Endodermal cell (in vitro differentiated cells): Measurements from ENCODE around the gene OLIG3. TPM values are rescaled to one million over a fixed set of nuclear protein-coding genes. Genes with fewer than 3 reads are reported as not detected.

ENCODE experiments used
- DNase-seq: peaks from one replicate; pipeline ENCODE4 v3.0.0-alpha.2; 2017
- H3K27ac ChIP-seq: 2 replicates; pipeline ENCODE4 v1.5.1; 2013; ENCODE audit warnings: mild to moderate bottlenecking, low read depth, low read length, moderate library complexity
- H3K27me3 ChIP-seq: 2 replicates; pipeline ENCODE4 v1.6.1; 2013; ENCODE audit warnings: mild to moderate bottlenecking, low read length, moderate library complexity; ENCODE audit not compliant: insufficient read depth, control insufficient read depth, poor library complexity, severe bottlenecking
- H3K36me3 ChIP-seq: 2 replicates; pipeline ENCODE4 v1.7.0; 2013; ENCODE audit warnings: mild to moderate bottlenecking, low read length, moderate library complexity; ENCODE audit not compliant: control insufficient read depth, insufficient read depth
- H3K4me1 ChIP-seq: one replicate; pipeline ENCODE4 v1.7.0; 2013; ENCODE audit warnings: low read length; ENCODE audit not compliant: control insufficient read depth, insufficient read depth
- H3K4me3 ChIP-seq: 2 replicates; pipeline ENCODE4 v1.5.1; 2013; ENCODE audit warnings: mild to moderate bottlenecking, low read length, moderate library complexity
- H3K9ac ChIP-seq: 2 replicates; pipeline ENCODE4 v1.6.1; 2013; ENCODE audit warnings: mild to moderate bottlenecking, low read length, moderate library complexity; ENCODE audit not compliant: poor library complexity, severe bottlenecking; ENCODE audit errors: extremely low read depth
- H3K9me3 ChIP-seq: 2 replicates; pipeline ENCODE4 v1.6.1; 2013; ENCODE audit warnings: mild to moderate bottlenecking, low read length, moderate library complexity; ENCODE audit not compliant: control insufficient read depth
- H3K27ac Mint-ChIP-seq: 2 replicates; pipeline ENCODE4 v1.8.0; 2020; ENCODE audit warnings: mixed read lengths
- H3K27me3 Mint-ChIP-seq: 2 replicates; pipeline ENCODE4 v1.8.0; 2021; ENCODE audit warnings: mild to moderate bottlenecking, mixed read lengths; ENCODE audit not compliant: insufficient read depth
- H3K36me3 Mint-ChIP-seq: 2 replicates; pipeline ENCODE4 v1.8.0; 2020; ENCODE audit warnings: low read depth, mixed read lengths
- H3K4me1 Mint-ChIP-seq: 2 replicates; pipeline ENCODE4 v1.8.0; 2020; ENCODE audit warnings: mixed read lengths
- H3K4me3 Mint-ChIP-seq: 2 replicates; pipeline ENCODE4 v1.8.0; 2020; ENCODE audit warnings: mild to moderate bottlenecking, moderate library complexity, mixed read lengths
- H3K9me3 Mint-ChIP-seq: 2 replicates; pipeline ENCODE4 v1.8.0; 2020; ENCODE audit warnings: mild to moderate bottlenecking, mixed read lengths
- WGBS, 2 experiments: methylation state at CpG; one replicate each; pipeline versions ENCODE4 v1.1.5 to v1.1.7; 2013; ENCODE audit warnings: missing lambda C conversion rate in 2 of 2, mixed read lengths in 1 of 2; ENCODE audit not compliant: insufficient coverage in 1 of 2, insufficient read length in 1 of 2; 5-methylcytosine and 5-hydroxymethylcytosine counted together
- total RNA-seq, 2 donors: library from RNA; stranded (reverse); fragmentation: NEBNext Ultra II Directional in 1 of 2; extraction: Animal tissue kit (Norgen Biotek cat#: 25700) in 1 of 2; gene quantifications; 2 replicates in 1 of 2; 3 replicates in 1 of 2; pipeline ENCODE4 v1.2.1, GENCODE V29; 2021
- TF ChIP-seq, protein P1 (sequence below): fragments of 200-600 bp; sonication (generic); conservative IDR thresholded peaks from 2 replicates; pipeline ENCODE4 v1.5.0; 2021; ENCODE audit warnings: antibody characterized with exemption, mild to moderate bottlenecking

OLIG3 gene
- total RNA-seq, 2 donors from 2014 or later: not detected

DNA sequence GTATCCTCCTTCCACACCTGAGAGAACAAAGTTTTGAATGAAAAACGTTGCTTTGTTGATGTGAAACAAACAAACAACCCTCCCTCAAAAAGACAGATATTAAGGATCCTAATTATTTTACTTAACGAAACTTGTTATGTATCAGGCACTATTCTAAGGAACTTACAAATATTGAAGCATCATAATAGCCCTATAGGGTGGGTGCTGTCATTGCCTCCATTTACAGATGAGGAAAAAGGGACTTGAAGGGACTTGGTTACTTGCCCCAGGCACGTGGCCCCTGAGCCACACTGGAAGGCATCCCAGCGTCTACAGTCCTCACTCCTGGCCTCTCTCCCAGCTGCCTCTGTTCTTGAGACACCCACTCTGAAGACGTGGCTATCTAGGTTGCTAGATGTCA is 20.2 kb upstream of the OLIG3 start:
- Histone ChIP-seq H3K36me3 (no peaks in the 10 kb centered on the region), H3K4me3 (no peak overlapping the region), H3K4me1 (peaks cover 17% of the 10 kb centered on the region), H3K27ac (no peak overlapping the region), H3K9me3 (no peaks in the 10 kb centered on the region), H3K27me3 (peaks cover 60% of the 10 kb centered on the region), H3K9ac (no peak overlapping the region)
- TF ChIP-seq, protein P1, sequence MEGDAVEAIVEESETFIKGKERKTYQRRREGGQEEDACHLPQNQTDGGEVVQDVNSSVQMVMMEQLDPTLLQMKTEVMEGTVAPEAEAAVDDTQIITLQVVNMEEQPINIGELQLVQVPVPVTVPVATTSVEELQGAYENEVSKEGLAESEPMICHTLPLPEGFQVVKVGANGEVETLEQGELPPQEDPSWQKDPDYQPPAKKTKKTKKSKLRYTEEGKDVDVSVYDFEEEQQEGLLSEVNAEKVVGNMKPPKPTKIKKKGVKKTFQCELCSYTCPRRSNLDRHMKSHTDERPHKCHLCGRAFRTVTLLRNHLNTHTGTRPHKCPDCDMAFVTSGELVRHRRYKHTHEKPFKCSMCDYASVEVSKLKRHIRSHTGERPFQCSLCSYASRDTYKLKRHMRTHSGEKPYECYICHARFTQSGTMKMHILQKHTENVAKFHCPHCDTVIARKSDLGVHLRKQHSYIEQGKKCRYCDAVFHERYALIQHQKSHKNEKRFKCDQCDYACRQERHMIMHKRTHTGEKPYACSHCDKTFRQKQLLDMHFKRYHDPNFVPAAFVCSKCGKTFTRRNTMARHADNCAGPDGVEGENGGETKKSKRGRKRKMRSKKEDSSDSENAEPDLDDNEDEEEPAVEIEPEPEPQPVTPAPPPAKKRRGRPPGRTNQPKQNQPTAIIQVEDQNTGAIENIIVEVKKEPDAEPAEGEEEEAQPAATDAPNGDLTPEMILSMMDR: no peak
- Mint-ChIP-seq H3K27me3 (peaks cover 71% of the 10 kb centered on the region), H3K4me1 (peaks cover 49% of the 10 kb centered on the region), H3K4me3 (no peak overlapping the region), H3K9me3 (no peaks in the 10 kb centered on the region), H3K27ac (no peak overlapping the region), H3K36me3 (no peaks in the 10 kb centered on the region)
- 71 to 77% methylated on average over 2 to 5 of the region's 5 CpGs for WGBS, 2 experiments
- DNase-seq: no peak

DNA sequence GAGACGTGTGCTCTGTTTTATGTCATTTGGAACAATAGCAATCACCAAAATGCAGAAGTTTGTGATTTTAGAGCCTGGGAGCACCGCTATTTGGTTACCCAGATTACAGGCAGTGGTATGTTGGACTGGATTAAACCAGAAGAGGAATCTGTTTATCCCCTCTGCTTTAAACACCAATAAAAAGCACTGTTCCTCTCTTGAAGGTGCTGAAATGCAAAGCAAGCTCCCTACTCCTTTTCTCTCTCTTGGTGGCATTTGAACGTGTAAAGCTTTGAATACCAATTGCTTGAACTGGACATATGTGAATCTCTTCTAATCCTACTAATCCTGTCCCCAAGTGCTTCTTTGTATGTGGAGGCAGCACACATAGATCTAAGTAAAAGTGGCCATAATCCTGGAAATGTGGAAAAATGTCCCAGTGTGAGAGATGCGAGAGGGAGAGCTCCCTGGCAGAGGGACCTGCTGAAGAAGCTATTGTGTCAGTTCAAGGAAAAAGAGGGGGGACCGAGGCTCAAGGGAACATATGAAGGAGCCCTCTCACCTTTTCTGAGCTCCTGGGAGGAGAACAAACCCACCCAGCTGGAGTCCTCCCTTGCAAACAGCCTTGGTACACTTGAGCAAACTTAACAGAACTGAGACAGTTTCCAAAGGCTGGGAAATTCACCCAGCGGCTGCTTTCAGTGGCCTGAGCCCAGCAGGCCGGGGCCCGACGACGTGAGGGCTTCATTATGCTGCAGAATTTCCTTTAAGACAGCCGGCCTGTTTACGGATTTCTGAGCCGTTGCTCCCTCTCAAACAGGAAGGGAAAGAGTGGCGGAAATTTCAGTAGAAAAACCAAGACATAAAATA is 18.8 kb upstream of the OLIG3 start:
- H3K9me3 Mint-ChIP-seq: no peaks in the 10 kb centered on the region
- no peak overlapping the region for H3K4me3 ChIP-seq
- no peaks in the 10 kb centered on the region for H3K36me3 ChIP-seq
- H3K27me3 Mint-ChIP-seq: peaks cover 82% of the 10 kb centered on the region
- no peak overlapping the region for H3K27ac ChIP-seq
- H3K27me3 ChIP-seq: peaks cover 62% of the 10 kb centered on the region
- peak; percentile 79 for DNase-seq
- peak overlapping the region; percentile 3 for H3K4me3 Mint-ChIP-seq
- H3K27ac Mint-ChIP-seq: no peak overlapping the region
- H3K4me1 Mint-ChIP-seq: peaks cover 36% of the 10 kb centered on the region
- H3K9me3 ChIP-seq: no peaks in the 10 kb centered on the region
- peaks cover 6% of the 10 kb centered on the region for H3K4me1 ChIP-seq
- WGBS, 2 experiments: 19 to 63% methylated on average over 3 to 14 of the region's 14 CpGs
- no peak overlapping the region for H3K9ac ChIP-seq
- TF ChIP-seq, protein P1: no peak
- H3K36me3 Mint-ChIP-seq: no peaks in the 10 kb centered on the region

DNA sequence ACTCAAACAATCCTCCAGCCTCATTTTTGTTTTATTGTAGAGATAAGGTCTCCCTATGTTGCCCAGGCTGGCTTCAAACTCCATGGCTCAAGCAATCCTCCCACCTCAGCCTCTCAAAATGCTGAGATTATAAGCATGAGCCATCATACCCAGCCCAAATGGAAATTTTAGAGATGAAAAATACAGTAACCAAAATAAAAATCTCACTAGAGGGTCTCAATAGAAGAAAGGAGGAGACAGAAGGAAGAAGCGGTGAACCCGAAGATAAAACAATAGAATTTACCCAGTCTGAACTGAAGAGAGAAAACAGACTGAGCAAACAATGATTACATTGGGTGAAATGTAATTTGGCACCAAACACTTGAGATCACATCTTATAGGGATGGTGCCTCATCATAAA is 16.7 kb upstream of the OLIG3 start:
- Histone ChIP-seq H3K27ac (no peak overlapping the region), H3K4me1 (peaks cover 4% of the 10 kb centered on the region), H3K9ac (no peak overlapping the region), H3K9me3 (no peaks in the 10 kb centered on the region), H3K36me3 (no peaks in the 10 kb centered on the region), H3K4me3 (no peak overlapping the region), H3K27me3 (peaks cover 46% of the 10 kb centered on the region)
- peaks cover 82% of the 10 kb centered on the region for H3K27me3 Mint-ChIP-seq
- H3K4me1 Mint-ChIP-seq: peaks cover 26% of the 10 kb centered on the region
- 98% methylated on average over 2 of the region's 2 CpGs; no CpG with 5 or more reads in 1 of the 2 experiments for whole genome bisulfite sequencing, 2 experiments
- H3K9me3 Mint-ChIP-seq: no peaks in the 10 kb centered on the region
- H3K27ac Mint-ChIP-seq: no peak overlapping the region
- no peak overlapping the region for H3K4me3 Mint-ChIP-seq
- no peaks in the 10 kb centered on the region for H3K36me3 Mint-ChIP-seq
- TF ChIP-seq, protein P1: no peak
- DNase-seq: no peak
